Spleen (tissue), 7 donors: ENCODE results near the gene PRKCB.

Source experiments
- POLR2A ChIP-seq, 3 donors: fragments of 450-650 bp; IDR thresholded peaks; one replicate each; pipeline ENCODE4 v1.5.1; 2017; ENCODE audit warnings: antibody characterized with exemption in 3 of 3, mild to moderate bottlenecking in 1 of 3
- POLR2AphosphoS5 ChIP-seq, 3 donors: sonication (generic); formaldehyde crosslinking; IDR thresholded peaks; one replicate each; pipeline ENCODE4 v1.5.1; 2017; ENCODE audit warnings: antibody characterized with exemption in 3 of 3
- TF ChIP-seq, protein P1 (sequence below), 11 experiments: fragments of 200-600 bp in 7 of 11; fragments of 450-650 bp in 4 of 11; sonication (generic) in 4 of 11; IDR thresholded peaks in 8 of 11; conservative IDR thresholded peaks in 3 of 11; 1 replicate in 7 of 11; 2 replicates in 4 of 11; pipeline versions ENCODE4 v1.4.0 to v1.8.0; 2016 to 2021; ENCODE audit warnings: antibody characterized with exemption in 11 of 11, inconsistent platforms in 4 of 11, mild to moderate bottlenecking in 1 of 11
- donor health status: DM: no; HTN: no; CAD: no; lungs with moderate emphysema.
- donor health status: DM: no; HTN: no; CAD: no.
- donor health status: DM: no; HTN: no; CAD: no.

DNA sequence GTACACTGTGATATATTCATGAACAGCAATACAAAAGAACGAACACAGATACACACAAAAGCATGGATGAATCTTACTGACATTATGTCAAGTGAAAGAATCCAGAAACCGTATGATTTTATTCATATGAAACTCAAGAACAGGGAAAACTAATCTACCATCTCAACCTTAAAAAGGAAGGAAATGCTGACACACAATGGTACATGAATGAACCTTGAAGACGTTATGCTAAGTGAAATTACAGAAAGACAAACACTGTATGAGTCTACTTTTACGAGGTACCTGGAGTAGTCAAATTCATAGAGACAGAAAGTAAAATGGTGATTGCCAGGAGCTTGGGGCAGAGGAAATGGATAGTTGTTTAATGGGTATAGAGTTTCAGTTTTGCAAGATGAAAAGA is 8.7 kb upstream of the PRKCB start:
- TF ChIP-seq, protein P1, sequence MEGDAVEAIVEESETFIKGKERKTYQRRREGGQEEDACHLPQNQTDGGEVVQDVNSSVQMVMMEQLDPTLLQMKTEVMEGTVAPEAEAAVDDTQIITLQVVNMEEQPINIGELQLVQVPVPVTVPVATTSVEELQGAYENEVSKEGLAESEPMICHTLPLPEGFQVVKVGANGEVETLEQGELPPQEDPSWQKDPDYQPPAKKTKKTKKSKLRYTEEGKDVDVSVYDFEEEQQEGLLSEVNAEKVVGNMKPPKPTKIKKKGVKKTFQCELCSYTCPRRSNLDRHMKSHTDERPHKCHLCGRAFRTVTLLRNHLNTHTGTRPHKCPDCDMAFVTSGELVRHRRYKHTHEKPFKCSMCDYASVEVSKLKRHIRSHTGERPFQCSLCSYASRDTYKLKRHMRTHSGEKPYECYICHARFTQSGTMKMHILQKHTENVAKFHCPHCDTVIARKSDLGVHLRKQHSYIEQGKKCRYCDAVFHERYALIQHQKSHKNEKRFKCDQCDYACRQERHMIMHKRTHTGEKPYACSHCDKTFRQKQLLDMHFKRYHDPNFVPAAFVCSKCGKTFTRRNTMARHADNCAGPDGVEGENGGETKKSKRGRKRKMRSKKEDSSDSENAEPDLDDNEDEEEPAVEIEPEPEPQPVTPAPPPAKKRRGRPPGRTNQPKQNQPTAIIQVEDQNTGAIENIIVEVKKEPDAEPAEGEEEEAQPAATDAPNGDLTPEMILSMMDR (IDR thresholded peaks at IDR 0.05 in 8 of 11, conservative IDR thresholded peaks at IDR 0.05 in 3 of 11): no peak
- no peak for TF ChIP-seq POLR2A (IDR thresholded peaks at IDR 0.05)
- no peak for TF ChIP-seq POLR2AphosphoS5 (IDR thresholded peaks at IDR 0.05)
